HepG2 (cell line): ENCODE data around the gene JMJD8. TPM values are rescaled to one million over a fixed set of nuclear protein-coding genes. Genes with fewer than 3 reads are reported as not detected.

ENCODE experiments used
- CENPX ChIP-seq: sonication (generic); formaldehyde crosslinking; IDR thresholded peaks from 2 replicates; pipeline ENCODE4 v1.9.0; 2021; ENCODE audit warnings: mild to moderate bottlenecking, missing genetic modification reagents, moderate library complexity
- ESRRA ChIP-seq: sonication (generic); formaldehyde crosslinking; IDR thresholded peaks from 2 replicates; pipeline ENCODE4 v1.5.1; 2020; ENCODE audit warnings: mild to moderate bottlenecking, low read depth, missing genetic modification reagents
- HNRNPLL ChIP-seq: fragments of 200-400 bp; formaldehyde crosslinking; IDR thresholded peaks from 2 replicates; pipeline ENCODE4 v1.6.1; 2017; ENCODE audit warnings: mild to moderate bottlenecking, low read depth, low read length; ENCODE audit not compliant: poor library complexity, severe bottlenecking
- HNRNPUL1 ChIP-seq: fragments of 200-400 bp; formaldehyde crosslinking; IDR thresholded peaks from 2 replicates; pipeline ENCODE4 v1.6.1; 2017; ENCODE audit warnings: low read depth, mild to moderate bottlenecking, low read length, moderate library complexity
- HOXA9 ChIP-seq: sonication (generic); formaldehyde crosslinking; IDR thresholded peaks from 2 replicates; pipeline ENCODE4 v1.8.1; 2022; ENCODE audit warnings: missing genetic modification reagents, mild to moderate bottlenecking, moderate library complexity, borderline replicate concordance
- KLF16 ChIP-seq, 2 experiments: sonication (generic) in 1 of 2; formaldehyde crosslinking in 1 of 2; IDR thresholded peaks; 2 replicates each; pipeline versions ENCODE4 v1.6.1 to v1.8.0; 2016 to 2023; ENCODE audit warnings: missing genetic modification reagents in 2 of 2, missing compliant biosample characterization in 1 of 2
- MAFF ChIP-seq: IDR thresholded peaks from 2 replicates; pipeline ENCODE4 v1.6.1; 2011; ENCODE audit warnings: low read depth, low read length, improper control_type of control experiment
- POGZ ChIP-seq: sonication (generic); formaldehyde crosslinking; IDR thresholded peaks from 2 replicates; pipeline ENCODE4 v1.4.0; 2020; ENCODE audit warnings: mild to moderate bottlenecking, missing genetic modification reagents
- STAG1 ChIP-seq: sonication (generic); formaldehyde crosslinking; IDR thresholded peaks from 2 replicates; pipeline ENCODE4 v1.4.0; 2020; ENCODE audit warnings: missing genetic modification reagents
- STAT5B ChIP-seq: sonication (generic); formaldehyde crosslinking; IDR thresholded peaks from 2 replicates; pipeline ENCODE4 v1.4.0; 2020; ENCODE audit warnings: missing genetic modification reagents
- ZFP82 ChIP-seq: sonication (generic); formaldehyde crosslinking; IDR thresholded peaks from 2 replicates; pipeline ENCODE4 v1.5.1; 2020; ENCODE audit warnings: mild to moderate bottlenecking, missing genetic modification reagents, borderline replicate concordance
- ZMYM3 ChIP-seq: sonication (generic); formaldehyde crosslinking; IDR thresholded peaks from 2 replicates; pipeline ENCODE4 v1.5.1; 2020; ENCODE audit warnings: mild to moderate bottlenecking, missing genetic modification reagents
- ZNF180 ChIP-seq: sonication (generic); formaldehyde crosslinking; IDR thresholded peaks from 2 replicates; pipeline ENCODE4 v1.4.0; 2020; ENCODE audit warnings: low read depth, missing genetic modification reagents, borderline replicate concordance
- ZNF207 ChIP-seq: fragments of 450-650 bp; IDR thresholded peaks from 2 replicates; pipeline ENCODE4 v1.6.1; 2016; ENCODE audit warnings: antibody characterized with exemption, borderline replicate concordance
- ZNF230 ChIP-seq: sonication (generic); formaldehyde crosslinking; IDR thresholded peaks from 2 replicates; pipeline ENCODE4 v1.4.0; 2020; ENCODE audit warnings: mild to moderate bottlenecking, missing genetic modification reagents
- ZNF607 ChIP-seq: sonication (generic); formaldehyde crosslinking; IDR thresholded peaks from 2 replicates; pipeline ENCODE4 v1.5.1; 2020; ENCODE audit warnings: missing genetic modification reagents, mild to moderate bottlenecking, borderline replicate concordance
- polyA plus RNA-seq, 8 experiments: library from polyadenylated mRNA; depleted of rRNA in 3 of 8; stranded (reverse) in 7 of 8; unstranded in 1 of 8; fragments of >200 nt; fragmentation: Illumina TruSeq in 4 of 8; extraction: Trizol in 4 of 8; gene quantifications; 2 replicates each; pipeline versions ENCODE4 v1.2.1 to v1.2.3, GENCODE V29; 2011 to 2016; ENCODE audit warnings: low read depth in 4 of 8, missing spikeins in 1 of 8, mixed read lengths in 1 of 8; ENCODE audit not compliant: insufficient read depth in 1 of 8
- total RNA-seq, 5 experiments: library from RNA; depleted of rRNA; stranded (reverse); fragments of >200 nt; fragmentation: Illumina TruSeq; extraction: Trizol; gene quantifications; 2 replicates each; pipeline ENCODE4 v1.2.3, GENCODE V29; 2016; ENCODE audit warnings: low read depth in 1 of 5
- TF ChIP-seq, protein P1 (sequence below): sonication (generic); formaldehyde crosslinking; IDR thresholded peaks from 2 replicates; pipeline ENCODE4 v1.5.0; 2020; ENCODE audit warnings: mild to moderate bottlenecking, missing genetic modification reagents
- TF ChIP-seq, protein P2 (sequence below): sonication (generic); formaldehyde crosslinking; IDR thresholded peaks from 2 replicates; pipeline ENCODE4 v1.4.0; 2020; ENCODE audit warnings: missing genetic modification reagents, borderline replicate concordance
- TF ChIP-seq, protein P3 (sequence below): sonication (generic); formaldehyde crosslinking; IDR thresholded peaks from 2 replicates; pipeline ENCODE4 v1.8.1; 2023; ENCODE audit warnings: mild to moderate bottlenecking, moderate library complexity, missing genetic modification reagents
- TF ChIP-seq, protein P4 (sequence below): sonication (generic); formaldehyde crosslinking; IDR thresholded peaks from 2 replicates; pipeline ENCODE4 v1.8.1; 2023; ENCODE audit warnings: missing genetic modification reagents, inconsistent platforms, borderline replicate concordance

JMJD8 gene
- total and polyA plus RNA-seq, 2 of the 13 experiments (the other 11 are each of a cell fraction or from before 2014, with no cell fraction given) = 2.6 to 11.8 TPM

DNA sequence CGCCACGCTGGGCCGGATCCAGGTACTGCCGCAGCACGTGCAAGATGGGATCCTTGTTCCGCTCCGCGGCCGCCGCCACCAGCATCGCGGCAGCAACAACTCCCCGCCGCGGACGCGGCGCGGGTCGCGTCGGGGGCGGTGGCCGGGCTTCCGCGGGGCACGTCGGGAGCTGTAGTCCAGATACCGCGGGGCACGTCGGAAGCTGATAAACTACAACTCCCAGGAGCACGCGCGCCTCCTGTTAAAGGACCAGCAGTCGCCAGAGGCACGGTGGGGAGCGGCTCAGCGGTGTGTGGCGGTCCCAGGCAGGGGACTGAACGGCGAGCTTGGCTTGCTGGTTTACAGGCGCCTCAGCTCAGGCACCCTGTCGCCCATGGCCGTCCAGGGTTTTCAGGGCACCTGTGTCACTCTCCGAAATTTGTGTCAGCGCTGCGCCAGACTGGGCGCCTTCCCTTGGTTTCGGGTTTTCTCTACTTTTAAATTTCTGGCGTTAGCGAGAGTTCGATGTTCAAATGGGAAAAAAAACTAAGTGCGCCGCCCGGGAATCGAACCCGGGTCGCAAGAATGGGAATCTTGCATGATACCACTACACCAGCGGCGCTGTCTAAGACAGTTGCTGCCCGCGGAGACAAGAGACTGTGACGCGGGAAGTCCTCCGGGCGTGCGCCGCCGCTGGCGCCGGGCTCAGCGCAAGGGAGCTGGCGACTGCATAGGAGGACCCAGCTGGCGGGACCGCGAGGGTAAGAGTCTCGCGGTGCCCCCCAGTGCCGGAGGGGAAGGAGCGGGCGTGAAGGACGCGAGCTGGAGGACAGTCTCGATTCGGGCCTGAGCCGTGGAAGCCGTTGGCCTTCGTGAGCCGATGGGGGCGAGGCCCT, 47.7 kb downstream of the JMJD8 start, which contains the start of gene METTL26 (continued):
- TF ChIP-seq, protein P1, sequence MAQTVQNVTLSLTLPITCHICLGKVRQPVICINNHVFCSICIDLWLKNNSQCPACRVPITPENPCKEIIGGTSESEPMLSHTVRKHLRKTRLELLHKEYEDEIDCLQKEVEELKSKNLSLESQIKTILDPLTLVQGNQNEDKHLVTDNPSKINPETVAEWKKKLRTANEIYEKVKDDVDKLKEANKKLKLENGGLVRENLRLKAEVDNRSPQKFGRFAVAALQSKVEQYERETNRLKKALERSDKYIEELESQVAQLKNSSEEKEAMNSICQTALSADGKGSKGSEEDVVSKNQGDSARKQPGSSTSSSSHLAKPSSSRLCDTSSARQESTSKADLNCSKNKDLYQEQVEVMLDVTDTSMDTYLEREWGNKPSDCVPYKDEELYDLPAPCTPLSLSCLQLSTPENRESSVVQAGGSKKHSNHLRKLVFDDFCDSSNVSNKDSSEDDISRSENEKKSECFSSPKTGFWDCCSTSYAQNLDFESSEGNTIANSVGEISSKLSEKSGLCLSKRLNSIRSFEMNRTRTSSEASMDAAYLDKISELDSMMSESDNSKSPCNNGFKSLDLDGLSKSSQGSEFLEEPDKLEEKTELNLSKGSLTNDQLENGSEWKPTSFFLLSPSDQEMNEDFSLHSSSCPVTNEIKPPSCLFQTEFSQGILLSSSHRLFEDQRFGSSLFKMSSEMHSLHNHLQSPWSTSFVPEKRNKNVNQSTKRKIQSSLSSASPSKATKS = no peak
- TF ChIP-seq CENPX (no peak), ZNF180 (CRISPR knock-in tag) (no peak), STAT5B (CRISPR knock-in tag) (no peak; the same call in 1 of the 2 replicates), ZMYM3 (CRISPR knock-in tag) (no peak), HOXA9 (no peak; the same call in 1 of the 2 replicates), HNRNPUL1 (no peak), ESRRA (CRISPR knock-in tag) (no peak; the same call in none of the 2 replicates), STAG1 (CRISPR knock-in tag) (no peak), ZFP82 (CRISPR knock-in tag) (peak; percentile 78; the same call in 1 of the 2 replicates), ZNF230 (CRISPR knock-in tag) (peak; percentile 51; the same call in 1 of the 2 replicates), ZNF207 (no peak), ZNF607 (CRISPR knock-in tag) (peak; percentile 65; the same call in 1 of the 2 replicates), MAFF (no peak), POGZ (CRISPR knock-in tag) (peak; percentile 44; the same call in 1 of the 2 replicates), KLF16 (CRISPR knock-in tag; IDR thresholded peaks at IDR 0.05) (no peak), HNRNPLL (peak; percentile 70)
- TF ChIP-seq, protein P2, sequence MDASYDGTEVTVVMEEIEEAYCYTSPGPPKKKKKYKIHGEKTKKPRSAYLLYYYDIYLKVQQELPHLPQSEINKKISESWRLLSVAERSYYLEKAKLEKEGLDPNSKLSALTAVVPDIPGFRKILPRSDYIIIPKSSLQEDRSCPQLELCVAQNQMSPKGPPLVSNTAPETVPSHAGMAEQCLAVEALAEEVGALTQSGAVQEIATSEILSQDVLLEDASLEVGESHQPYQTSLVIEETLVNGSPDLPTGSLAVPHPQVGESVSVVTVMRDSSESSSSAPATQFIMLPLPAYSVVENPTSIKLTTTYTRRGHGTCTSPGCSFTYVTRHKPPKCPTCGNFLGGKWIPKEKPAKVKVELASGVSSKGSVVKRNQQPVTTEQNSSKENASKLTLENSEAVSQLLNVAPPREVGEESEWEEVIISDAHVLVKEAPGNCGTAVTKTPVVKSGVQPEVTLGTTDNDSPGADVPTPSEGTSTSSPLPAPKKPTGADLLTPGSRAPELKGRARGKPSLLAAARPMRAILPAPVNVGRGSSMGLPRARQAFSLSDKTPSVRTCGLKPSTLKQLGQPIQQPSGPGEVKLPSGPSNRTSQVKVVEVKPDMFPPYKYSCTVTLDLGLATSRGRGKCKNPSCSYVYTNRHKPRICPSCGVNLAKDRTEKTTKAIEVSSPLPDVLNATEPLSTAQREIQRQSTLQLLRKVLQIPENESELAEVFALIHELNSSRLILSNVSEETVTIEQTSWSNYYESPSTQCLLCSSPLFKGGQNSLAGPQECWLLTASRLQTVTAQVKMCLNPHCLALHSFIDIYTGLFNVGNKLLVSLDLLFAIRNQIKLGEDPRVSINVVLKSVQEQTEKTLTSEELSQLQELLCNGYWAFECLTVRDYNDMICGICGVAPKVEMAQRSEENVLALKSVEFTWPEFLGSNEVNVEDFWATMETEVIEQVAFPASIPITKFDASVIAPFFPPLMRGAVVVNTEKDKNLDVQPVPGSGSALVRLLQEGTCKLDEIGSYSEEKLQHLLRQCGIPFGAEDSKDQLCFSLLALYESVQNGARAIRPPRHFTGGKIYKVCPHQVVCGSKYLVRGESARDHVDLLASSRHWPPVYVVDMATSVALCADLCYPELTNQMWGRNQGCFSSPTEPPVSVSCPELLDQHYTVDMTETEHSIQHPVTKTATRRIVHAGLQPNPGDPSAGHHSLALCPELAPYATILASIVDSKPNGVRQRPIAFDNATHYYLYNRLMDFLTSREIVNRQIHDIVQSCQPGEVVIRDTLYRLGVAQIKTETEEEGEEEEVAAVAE (CRISPR knock-in tag) = no peak
- TF ChIP-seq, protein P3, sequence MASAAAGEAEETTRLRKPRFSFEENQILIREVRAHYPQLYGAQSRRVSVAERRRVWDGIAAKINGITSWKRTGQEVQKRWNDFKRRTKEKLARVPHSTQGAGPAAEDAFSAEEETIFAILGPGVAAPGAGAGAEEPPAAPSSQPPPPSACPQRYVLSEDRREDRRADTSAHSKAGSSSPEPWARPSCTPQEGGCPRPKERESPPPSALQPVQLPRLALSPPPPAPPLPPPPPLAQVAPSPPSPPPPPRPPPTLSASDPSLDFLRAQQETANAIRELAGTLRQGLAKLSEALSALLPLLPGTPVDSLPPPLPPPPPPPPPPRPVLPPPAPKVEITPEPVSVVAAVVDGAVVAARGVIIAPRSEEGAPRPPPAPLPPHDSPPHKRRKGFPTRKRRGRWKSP (CRISPR knock-in tag) = no peak; the same call in none of the 2 replicates
- TF ChIP-seq, protein P4, sequence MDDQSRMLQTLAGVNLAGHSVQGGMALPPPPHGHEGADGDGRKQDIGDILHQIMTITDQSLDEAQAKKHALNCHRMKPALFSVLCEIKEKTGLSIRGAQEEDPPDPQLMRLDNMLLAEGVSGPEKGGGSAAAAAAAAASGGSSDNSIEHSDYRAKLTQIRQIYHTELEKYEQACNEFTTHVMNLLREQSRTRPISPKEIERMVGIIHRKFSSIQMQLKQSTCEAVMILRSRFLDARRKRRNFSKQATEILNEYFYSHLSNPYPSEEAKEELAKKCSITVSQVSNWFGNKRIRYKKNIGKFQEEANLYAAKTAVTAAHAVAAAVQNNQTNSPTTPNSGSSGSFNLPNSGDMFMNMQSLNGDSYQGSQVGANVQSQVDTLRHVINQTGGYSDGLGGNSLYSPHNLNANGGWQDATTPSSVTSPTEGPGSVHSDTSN (CRISPR knock-in tag) = no peak
